Ammon's horn (tissue), 1 donor: ENCODE measurements around the gene CACNA1D.
"Not testable (repeated sequence)": the region's sequence is repeated elsewhere in the genome, so short reads cannot be mapped to it uniquely, and the experiment has no call there.

ENCODE experiments used
- DNase-seq: peaks from one replicate; pipeline ENCODE4 v3.0.0-alpha.2; 2016; ENCODE audit warnings: low spot score

The CACNA1D gene

GRCh38 chr3:53493963-53494791 lies at the start of gene CACNA1D:
CACNA1D (plus strand) TSS chr3:53494611; CDS start chr3:53495167, 556 bp downstream.
- DNase-seq = no peak

GRCh38 chr3:53457068-53457467 lies 37.3 kb upstream of the CACNA1D start:
- DNase-seq = no peak

GRCh38 chr3:53460326-53460725 lies 34.1 kb upstream of the CACNA1D start:
- DNase-seq = no peak

GRCh38 chr3:53464424-53464823 lies 30.0 kb upstream of the CACNA1D start:
- DNase-seq = peak; percentile 12

- not testable (repeated sequence) for DNase-seq
Observed at GRCh38 chr3:53469758-53470157, 24.7 kb upstream of the CACNA1D start.

- DNase-seq = no peak
Observed at GRCh38 chr3:53473422-53473821, 21.0 kb upstream of the CACNA1D start.

- not testable (repeated sequence) for DNase-seq
Observed at GRCh38 chr3:53476372-53476771, 18.0 kb upstream of the CACNA1D start.

- not testable (repeated sequence) for DNase-seq
Observed at GRCh38 chr3:53477689-53478088, 16.7 kb upstream of the CACNA1D start.

- DNase-seq = no peak
Observed at GRCh38 chr3:53478166-53478830, 16.1 kb upstream of the CACNA1D start.

- no peak for DNase-seq
Observed at GRCh38 chr3:53478921-53479664, 15.3 kb upstream of the CACNA1D start.

- peak; percentile 56 for DNase-seq
Observed at GRCh38 chr3:53482227-53482626, 12.2 kb upstream of the CACNA1D start.

GRCh38 chr3:53483821-53484220 lies 10.6 kb upstream of the CACNA1D start:
- no peak for DNase-seq

GRCh38 chr3:53484984-53485383 lies 9.4 kb upstream of the CACNA1D start:
- no peak for DNase-seq

- DNase-seq = no peak
Observed at GRCh38 chr3:53485675-53486403, 8.6 kb upstream of the CACNA1D start.

GRCh38 chr3:53486961-53487654 lies 7.3 kb upstream of the CACNA1D start:
- DNase-seq = no peak

- DNase-seq = no peak
Observed at GRCh38 chr3:53489386-53489785, 5.0 kb upstream of the CACNA1D start.

- no peak for DNase-seq
Observed at GRCh38 chr3:53489787-53490458, 4.5 kb upstream of the CACNA1D start.

- no peak for DNase-seq
Observed at GRCh38 chr3:53490459-53490968, 3.9 kb upstream of the CACNA1D start.

- DNase-seq = no peak
Observed at GRCh38 chr3:53491276-53491675, 3.1 kb upstream of the CACNA1D start.

- no peak for DNase-seq
Observed at GRCh38 chr3:53493595-53493962, 832 bp upstream of the CACNA1D start.

GRCh38 chr3:53495146-53495519 lies 722 bp downstream of the CACNA1D start:
- DNase-seq = no peak
